ENCODE results near the gene PRDX6. TPM values are rescaled to one million over a fixed set of nuclear protein-coding genes. Genes with fewer than 3 reads are reported as not detected.

Gene PRDX6
- total and polyA plus RNA-seq, 2 of the 8 experiments (the other 6 are each of a cell fraction or from before 2014, with no cell fraction given) = 348 to 677 TPM

DNA sequence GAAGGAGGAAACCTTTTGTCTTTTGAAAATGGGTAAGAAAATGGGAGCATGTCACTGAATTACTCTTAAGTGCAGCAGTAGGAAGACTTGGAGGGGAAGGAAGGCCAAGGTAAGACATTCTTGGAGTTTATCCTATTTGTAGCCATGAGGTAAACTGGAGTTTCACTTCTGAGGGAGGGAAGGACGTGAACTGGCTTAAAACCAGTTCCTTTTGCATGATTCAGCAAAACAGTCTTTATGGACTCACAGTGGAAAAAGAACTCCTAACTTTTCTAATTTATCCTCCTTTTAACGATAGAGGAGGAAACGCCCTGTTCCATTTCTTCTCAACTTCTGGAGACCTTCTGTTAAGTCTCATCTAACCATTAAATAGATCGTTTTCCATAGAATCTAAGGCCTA lies 2.5 kb downstream of the PRDX6 start:
- Histone ChIP-seq H3K79me1 (ENCODE audit: low read depth, low read length) (0 out of 2 replicates have a peak, but pooled peaks cover 2% of the 10 kb centered on the region), H2AFZ (ENCODE audit: low read length) (no peak overlapping the region), H3K27me3 (replicated peaks in 1 of 4; ENCODE audit: control insufficient read depth in 3 of 4, extremely low read depth in 1 of 4, insufficient read depth in 3 of 4, low read length in 3 of 4) (no peaks in the 10 kb centered on the region), H3K18ac (ENCODE audit: extremely low read depth, low read length) (no peak overlapping the region), H3K23me2 (ENCODE audit: low read depth, low read length) (peaks cover 12% of the 10 kb centered on the region), H3K27ac (ENCODE audit: low read depth, low read length) (peak overlapping the region; percentile 62), H4K8ac (ENCODE audit: extremely low read depth, insufficient read depth, low read length) (no peak overlapping the region), H2BK5ac (ENCODE audit: low read depth, low read length) (no peak overlapping the region), H3K4me2 (ENCODE audit: insufficient read depth in 1 of 2, low read depth in 2 of 2, low read length in 2 of 2) (peak overlapping the region; percentile 91 to 92), H3K9ac (replicated peaks in 1 of 4; ENCODE audit: extremely low read depth in 1 of 4, low read depth in 3 of 4, low read length in 3 of 4) (no peak overlapping the region; a peak in 2 of 7 replicates), H3K23ac (ENCODE audit: insufficient read length) (no peak overlapping the region), H3K4me1 (replicated peaks in 1 of 4; ENCODE audit: control insufficient read depth in 3 of 4, insufficient read depth in 4 of 4, low read length in 3 of 4) (peaks cover 2 to 18% (median 4%) of the 10 kb centered on the region in 4 experiments; a peak in 6 of 7 replicates), H2BK20ac (ENCODE audit: low read length) (no peak overlapping the region), H3K79me2 (ENCODE audit: control insufficient read depth in 1 of 2, insufficient read depth in 2 of 2, low read length in 2 of 2) (peaks cover 12 to 80% of the 10 kb centered on the region in 2 experiments), H3K36me3 (ENCODE audit: control insufficient read depth in 2 of 4, insufficient read depth in 4 of 4, low read length in 3 of 4) (peaks cover 33 to 53% (median 39%) of the 10 kb centered on the region in 4 experiments), H4K20me1 (replicated peaks in 1 of 2; ENCODE audit: control insufficient read depth in 1 of 2, insufficient read depth in 2 of 2, low read length in 2 of 2) (peaks cover 12% of the 10 kb centered on the region in 2 experiments), H2AK5ac (ENCODE audit: low read depth, low read length) (no peak overlapping the region), H3K4ac (replicated peaks; ENCODE audit: insufficient read length, low read depth, low read length) (no peak overlapping the region), H2BK15ac (ENCODE audit: low read length) (no peak overlapping the region), H4K5ac (ENCODE audit: insufficient read length, low read depth, low read length) (no peak overlapping the region), H2BK12ac (ENCODE audit: low read depth, low read length) (no peak overlapping the region), H4K91ac (replicated peaks; ENCODE audit: insufficient read length, low read length) (no peak overlapping the region), H3K9me3 (ENCODE audit: insufficient read depth in 2 of 2, low read depth in 1 of 2, low read length in 1 of 2) (no peaks in the 10 kb centered on the region), H3K14ac (ENCODE audit: insufficient read length) (no peak overlapping the region), H2BK120ac (replicated peaks; ENCODE audit: low read depth, low read length) (no peak overlapping the region), H3K4me3 (ENCODE audit: extremely low read depth in 1 of 4, insufficient read depth in 2 of 4, low read depth in 3 of 4, low read length in 4 of 4) (peak overlapping the region; percentile 5 to 94 (median 52); a peak in 4 of 8 replicates), H3K56ac (replicated peaks; ENCODE audit: insufficient read length, low read depth, low read length) (no peak overlapping the region)
- DNase-seq (ENCODE audit: low read depth in 1 of 2, low spot score in 2 of 2) (no peak), FAIRE-seq (no peak)
- 0 out of 3 replicates have a peak, but pooled peaks of 1 of the 2 experiments have one; percentile 26 for TF ChIP-seq POLR2A (IDR thresholded peaks at IDR 0.05; ENCODE audit: control extremely low read depth in 1 of 2, low read depth in 2 of 2, low read length in 2 of 2)
- no peak for TF ChIP-seq HDAC2 (IDR thresholded peaks at IDR 0.05; ENCODE audit: borderline replicate concordance in 1 of 2, low read depth in 2 of 2, low read length in 2 of 2)
- no peak for TF ChIP-seq EZH2 (IDR thresholded peaks at IDR 0.05; ENCODE audit: low read depth, low read length, severe bottlenecking)
- TF ChIP-seq FOSL1 (IDR thresholded peaks at IDR 0.05; ENCODE audit: insufficient read depth, low read depth, low read length) = no peak
- TF ChIP-seq MAFK (IDR thresholded peaks at IDR 0.05; ENCODE audit: low read depth, low read length) = 0 out of 2 replicates have a peak, but pooled peaks have one; percentile 41
- no peak for TF ChIP-seq EP300 (IDR thresholded peaks at IDR 0.05; ENCODE audit: borderline replicate concordance in 1 of 2, low read depth in 2 of 2, low read length in 2 of 2)
- no peak for TF ChIP-seq YY1 (IDR thresholded peaks at IDR 0.05; ENCODE audit: low read depth, low read length)
- no peak for TF ChIP-seq KDM5A (IDR thresholded peaks at IDR 0.05; ENCODE audit: low read length)
- no peak for TF ChIP-seq RXRA (IDR thresholded peaks at IDR 0.05; ENCODE audit: insufficient read depth, low read depth, low read length)
- no peak for TF ChIP-seq TCF12 (IDR thresholded peaks at IDR 0.05; ENCODE audit: low read depth, low read length)
- no peak for TF ChIP-seq RFX5 (IDR thresholded peaks at IDR 0.05; ENCODE audit: borderline replicate concordance, low read depth, low read length)
- ChIA-PET CTCF (ENCODE audit: partially characterized antibody) (interaction anchor here (1.1 kb wide), 1 partner anchor 48 kb away, joined by 3 read pairs; no protein-coding TSS in a partner anchor), POLR2A (ENCODE audit: partially characterized antibody) (interaction anchor here (1.1 to 4.8 kb wide), 3 partner anchors 10 to 374 kb away, joined by 3 to 53 read pairs (median 16); no protein-coding TSS in a partner anchor)
- WGBS, 2 experiments (ENCODE audit: extremely low coverage in 1 of 2, insufficient coverage in 1 of 2, insufficient read length in 1 of 2, insufficient replicate concordance in 2 of 2, low coverage in 1 of 2, low lambda C conversion rate in 2 of 2, missing lambda C conversion rate in 1 of 2) = 86% methylated on average over 4 of the region's 4 CpGs; no CpG with 5 or more reads in 1 of the 2 experiments

Measured in H1 (cell line).